ENCODE data around the gene PPAN. TPM values are rescaled to one million over a fixed set of nuclear protein-coding genes. Genes with fewer than 3 reads are reported as not detected.
A peak's percentile ranks its signal among the peaks of the same experiment; 100 is the strongest.

Gene PPAN
- total RNA-seq, 2 experiments from 2014 or later = 59.7 to 60.0 TPM

DNA sequence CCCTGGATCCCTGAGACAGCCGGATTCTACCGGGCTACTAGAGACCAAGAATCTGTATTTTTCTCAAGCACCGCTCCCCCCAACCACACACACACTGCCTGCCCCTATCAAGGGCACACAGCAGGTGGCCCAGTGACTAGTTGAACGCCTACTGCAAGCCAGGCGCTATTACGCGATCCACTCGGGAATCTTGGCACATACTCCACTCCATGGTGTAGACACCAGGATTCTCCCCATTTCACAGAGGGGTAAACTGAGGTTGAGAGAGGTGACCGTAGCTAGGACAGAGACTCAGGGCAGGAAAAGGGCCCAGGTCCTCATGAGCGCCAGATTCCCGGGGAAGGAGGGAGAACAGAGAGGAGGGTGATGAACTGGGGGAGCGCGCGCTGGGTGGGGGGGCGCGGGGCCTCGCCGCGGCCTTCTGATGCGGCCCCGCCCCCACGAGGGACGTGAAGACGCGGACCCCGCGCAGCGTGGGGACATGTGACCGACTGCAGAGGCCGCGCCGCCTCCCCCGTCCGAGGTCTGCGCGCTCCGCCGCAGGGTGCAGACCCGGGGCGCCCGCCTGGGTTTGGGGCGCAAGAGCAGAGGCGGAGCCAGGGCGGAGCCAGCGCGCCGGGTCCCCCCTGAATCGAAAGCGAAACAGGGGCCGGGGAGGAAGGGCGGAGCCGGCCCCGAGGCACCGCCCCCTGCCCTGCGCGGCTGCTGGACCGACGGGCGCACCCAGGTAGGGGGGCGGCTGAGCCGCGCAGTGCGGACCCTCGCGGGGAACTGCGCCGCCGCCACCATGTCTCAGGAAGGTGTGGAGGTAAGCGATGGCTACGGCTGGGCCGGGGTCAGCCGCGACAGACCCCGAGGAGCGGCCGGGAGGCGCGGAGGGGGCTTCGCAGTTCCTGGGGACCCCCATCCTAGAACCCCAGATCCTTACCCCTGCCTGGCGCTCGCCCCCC lies 20.2 kb upstream of the PPAN start, which contains the start of gene SHFL:
SHFL (plus strand) TSS at position 677 of the 950 bp plus-strand sequence; CDS start at position 788, 111 bp downstream.
- Mint-ChIP-seq H3K27ac (peak within 1 kb of the TSS; percentile 77), H3K9me3 (no peaks in the 10 kb centered on the region), H3K4me1 (ENCODE audit: low read depth) (peaks cover 8% of the 10 kb centered on the region), H3K36me3 (ENCODE audit: low read depth) (peaks cover 6% of the 10 kb centered on the region), H3K27me3 (ENCODE audit: low read depth) (no peaks in the 10 kb centered on the region), H3K4me3 (peak within 1 kb of the TSS; percentile 80)
- intact Hi-C loops (cut with micrococcal nuclease) = loop anchor here (1.0 kb wide), 2 partner anchors 20 to 109 kb away; partner anchors contain the start of gene PPAN
- CTCF ChIA-PET = no interaction called here
- peak; percentile 80 for DNase-seq

- DNase-seq = peak; percentile 31
- Mint-ChIP-seq H3K36me3 (ENCODE audit: low read depth) (peaks cover 9% of the 10 kb centered on the region), H3K4me1 (ENCODE audit: low read depth) (peaks cover 8% of the 10 kb centered on the region), H3K4me3 (peak overlapping the region; percentile 80), H3K27me3 (ENCODE audit: low read depth) (no peaks in the 10 kb centered on the region), H3K27ac (peak overlapping the region; percentile 18), H3K9me3 (no peaks in the 10 kb centered on the region)
- intact Hi-C loops (cut with micrococcal nuclease) = loop anchor here (1.0 kb wide), 2 partner anchors 20 to 109 kb away; partner anchors contain the start of gene PPAN
- CTCF ChIA-PET = no interaction called here
Observed at GRCh38 chr19:10086591-10087192, 19.5 kb upstream of the PPAN start.

DNA sequence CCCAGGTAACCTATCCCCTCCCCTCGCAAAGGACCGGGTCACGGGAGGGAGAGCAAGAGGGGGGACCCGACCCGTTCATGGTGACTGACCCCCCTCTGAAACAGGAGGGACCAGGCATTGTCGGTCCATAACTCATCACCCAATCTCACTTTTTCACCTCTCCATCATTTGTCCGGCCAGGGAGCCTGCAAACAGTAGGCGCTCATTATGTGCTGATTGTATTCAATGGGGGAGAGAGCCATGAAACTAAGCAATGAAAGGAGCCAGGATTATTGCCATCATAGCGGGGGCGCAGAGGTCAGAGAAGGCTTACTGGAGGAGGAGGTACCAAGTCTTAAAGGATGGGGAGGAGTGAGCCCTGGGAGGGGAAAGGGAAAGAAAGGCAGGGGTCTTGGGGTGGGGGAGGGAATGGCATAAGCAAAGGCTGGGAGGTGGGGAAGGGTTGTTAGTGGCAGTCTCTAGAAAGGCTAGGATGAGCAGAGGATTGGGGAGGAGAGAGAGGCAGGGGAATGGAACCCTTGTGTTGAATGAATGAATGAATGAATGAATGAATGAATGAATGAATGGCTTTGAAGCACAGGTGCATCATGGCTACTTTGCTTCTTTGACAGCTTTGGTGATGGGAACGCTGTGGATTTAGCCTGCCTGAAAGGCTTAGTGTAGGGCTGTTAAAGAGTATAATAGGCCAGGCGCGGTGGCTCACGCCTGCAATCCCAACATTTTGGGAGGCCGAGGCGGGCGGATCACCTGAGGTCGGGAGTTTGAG lies 18.7 kb upstream of the PPAN start:
- Mint-ChIP-seq H3K27ac (peak overlapping the region; percentile 31), H3K36me3 (ENCODE audit: low read depth) (peaks cover 11% of the 10 kb centered on the region), H3K9me3 (no peaks in the 10 kb centered on the region), H3K4me1 (ENCODE audit: low read depth) (peaks cover 8% of the 10 kb centered on the region), H3K4me3 (peak overlapping the region; percentile 80), H3K27me3 (ENCODE audit: low read depth) (no peaks in the 10 kb centered on the region)
- DNase-seq = no peak
- CTCF ChIA-PET = interaction anchor here (0.7 kb wide), 1 partner anchor 253 kb away, joined by 4 read pairs; no protein-coding TSS in a partner anchor
- intact Hi-C loops (cut with micrococcal nuclease) = no loop called here

DNA sequence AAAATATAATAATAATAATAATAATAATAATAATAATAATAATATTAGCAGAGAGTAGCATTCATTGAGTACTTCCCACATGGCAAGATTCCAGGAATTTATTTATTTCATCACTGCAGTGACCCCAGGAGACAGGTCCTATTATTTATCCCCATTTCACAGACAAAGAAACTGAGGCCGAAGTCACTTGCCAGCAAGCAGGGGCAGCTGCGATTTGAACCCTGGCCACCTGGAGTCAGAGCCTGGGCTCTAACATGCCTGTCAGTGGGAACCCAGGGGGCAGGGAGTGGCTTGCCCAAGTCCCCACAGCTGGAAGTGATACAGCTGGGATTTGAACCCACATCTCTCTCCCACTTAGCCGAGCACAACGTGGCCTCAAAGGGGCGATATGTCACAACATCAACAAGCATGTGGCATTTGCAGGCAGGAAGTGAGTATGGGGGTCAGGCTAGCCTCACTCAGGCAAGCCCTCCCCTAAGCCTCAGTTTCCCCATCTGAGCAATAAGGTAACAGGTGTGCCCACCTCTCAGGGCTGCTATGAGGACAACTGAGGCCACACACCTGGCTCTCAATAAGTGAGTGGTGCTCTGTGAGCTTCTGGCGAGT lies 17.1 kb upstream of the PPAN start:
- Mint-ChIP-seq H3K27ac (peak overlapping the region; percentile 69), H3K36me3 (ENCODE audit: low read depth) (peaks cover 23% of the 10 kb centered on the region), H3K4me1 (ENCODE audit: low read depth) (peaks cover 8% of the 10 kb centered on the region), H3K4me3 (no peak overlapping the region), H3K27me3 (ENCODE audit: low read depth) (no peaks in the 10 kb centered on the region), H3K9me3 (no peaks in the 10 kb centered on the region)
- intact Hi-C loops (cut with micrococcal nuclease) = no loop called here
- CTCF ChIA-PET = interaction anchor here (0.6 to 1.0 kb wide), 2 partner anchors 15 to 23 kb away, joined by 3 read pairs; no protein-coding TSS in a partner anchor
- no peak for DNase-seq

GRCh38 chr19:10089801-10090375 lies 16.3 kb upstream of the PPAN start:
- H3K4me1 Mint-ChIP-seq (ENCODE audit: low read depth) = peaks cover 8% of the 10 kb centered on the region
- H3K36me3 Mint-ChIP-seq (ENCODE audit: low read depth) = peaks cover 28% of the 10 kb centered on the region
- H3K4me3 Mint-ChIP-seq = no peak overlapping the region
- no peaks in the 10 kb centered on the region for H3K9me3 Mint-ChIP-seq
- peak overlapping the region; percentile 74 for H3K27ac Mint-ChIP-seq
- intact Hi-C loops (cut with micrococcal nuclease) = no loop called here
- no peak for DNase-seq
- CTCF ChIA-PET = no interaction called here
- H3K27me3 Mint-ChIP-seq (ENCODE audit: low read depth) = no peaks in the 10 kb centered on the region

- H3K36me3 Mint-ChIP-seq (ENCODE audit: low read depth) = peaks cover 32% of the 10 kb centered on the region
- no peaks in the 10 kb centered on the region for H3K27me3 Mint-ChIP-seq (ENCODE audit: low read depth)
- H3K9me3 Mint-ChIP-seq = no peaks in the 10 kb centered on the region
- CTCF ChIA-PET = no interaction called here
- intact Hi-C loops (cut with micrococcal nuclease) = no loop called here
- H3K27ac Mint-ChIP-seq = no peak overlapping the region
- peaks cover 12% of the 10 kb centered on the region for H3K4me1 Mint-ChIP-seq (ENCODE audit: low read depth)
- no peak overlapping the region for H3K4me3 Mint-ChIP-seq
- no peak for DNase-seq
Observed at GRCh38 chr19:10091370-10091687, 14.8 kb upstream of the PPAN start.

- peaks cover 32% of the 10 kb centered on the region for H3K36me3 Mint-ChIP-seq (ENCODE audit: low read depth)
- CTCF ChIA-PET = no interaction called here
- no peaks in the 10 kb centered on the region for H3K27me3 Mint-ChIP-seq (ENCODE audit: low read depth)
- H3K27ac Mint-ChIP-seq = no peak overlapping the region
- no peak overlapping the region for H3K4me3 Mint-ChIP-seq
- intact Hi-C loops (cut with micrococcal nuclease) = no loop called here
- H3K9me3 Mint-ChIP-seq = no peaks in the 10 kb centered on the region
- H3K4me1 Mint-ChIP-seq (ENCODE audit: low read depth) = peaks cover 13% of the 10 kb centered on the region
- no peak for DNase-seq
Observed at GRCh38 chr19:10091895-10092641, 14.1 kb upstream of the PPAN start.

- Mint-ChIP-seq H3K27ac (no peak overlapping the region), H3K27me3 (ENCODE audit: low read depth) (no peaks in the 10 kb centered on the region)
Observed at GRCh38 chr19:10092648-10093294, 13.4 kb upstream of the PPAN start.

GRCh38 chr19:10093295-10094186 lies 12.6 kb upstream of the PPAN start:
- no peak overlapping the region for H3K27ac Mint-ChIP-seq
- CTCF ChIA-PET = interaction anchor here (0.6 kb wide), 1 partner anchor 165 kb away, joined by 3 read pairs; no protein-coding TSS in a partner anchor

More at GRCh38 chr19:10092648-10093294, 13.4 kb upstream of the PPAN start:
- no peak overlapping the region for H3K4me3 Mint-ChIP-seq
- peaks cover 10% of the 10 kb centered on the region for H3K4me1 Mint-ChIP-seq (ENCODE audit: low read depth)
- peaks cover 29% of the 10 kb centered on the region for H3K36me3 Mint-ChIP-seq (ENCODE audit: low read depth)
- no peak for DNase-seq
- no peaks in the 10 kb centered on the region for H3K9me3 Mint-ChIP-seq
- CTCF ChIA-PET = interaction anchor here (0.6 kb wide), 1 partner anchor 166 kb away, joined by 3 read pairs; no protein-coding TSS in a partner anchor
- intact Hi-C loops (cut with micrococcal nuclease) = no loop called here

DNA sequence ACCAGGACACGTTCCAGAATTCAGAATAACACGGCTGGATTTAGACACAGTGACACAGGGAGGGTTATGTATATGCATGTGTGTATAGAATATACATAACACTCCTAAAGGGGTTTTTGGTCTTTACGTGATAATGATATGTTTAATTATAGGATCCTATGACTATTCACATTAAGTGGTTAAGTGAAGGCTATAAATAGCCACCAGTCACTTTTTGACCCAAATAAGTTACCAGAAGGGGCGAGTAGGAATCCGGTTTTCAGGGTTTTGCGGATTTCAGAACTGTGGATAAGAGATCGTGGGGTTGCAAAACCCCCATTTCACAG lies 10.6 kb upstream of the PPAN start:
- H3K27me3 Mint-ChIP-seq (ENCODE audit: low read depth) = no peaks in the 10 kb centered on the region
- intact Hi-C loops (cut with micrococcal nuclease) = no loop called here
- H3K4me3 Mint-ChIP-seq = no peak overlapping the region
- no peaks in the 10 kb centered on the region for H3K9me3 Mint-ChIP-seq
- H3K4me1 Mint-ChIP-seq (ENCODE audit: low read depth) = peaks cover 23% of the 10 kb centered on the region
- CTCF ChIA-PET = interaction anchor here (0.9 to 2.4 kb wide), 6 partner anchors 9 to 25 kb away, joined by 3 to 14 read pairs (median 4); partner anchors contain the start of gene EIF3G
- peaks cover 29% of the 10 kb centered on the region for H3K36me3 Mint-ChIP-seq (ENCODE audit: low read depth)
- DNase-seq = no peak
- no peak overlapping the region for H3K27ac Mint-ChIP-seq

More at GRCh38 chr19:10093295-10094186, 12.6 kb upstream of the PPAN start:
- Mint-ChIP-seq H3K9me3 (no peaks in the 10 kb centered on the region), H3K4me1 (ENCODE audit: low read depth) (peaks cover 10% of the 10 kb centered on the region), H3K36me3 (ENCODE audit: low read depth) (peaks cover 29% of the 10 kb centered on the region), H3K4me3 (no peak overlapping the region), H3K27me3 (ENCODE audit: low read depth) (no peaks in the 10 kb centered on the region)
- no peak for DNase-seq
- intact Hi-C loops (cut with micrococcal nuclease) = no loop called here

All from activated naive CD4-positive, alpha-beta T cell treated with anti-CD3 and anti-CD28 coated beads for 36 hours (primary cell).